ENCODE measurements around the gene SCFD2.
"Not testable (repeated sequence)": the region's sequence is repeated elsewhere in the genome, so short reads cannot be mapped to it uniquely, and the experiment has no call there.

Gene SCFD2

GRCh38 chr4:52840531-52841370, 525.1 kb downstream of the SCFD2 start:
- no peak for DNase-seq

- no peak for DNase-seq
Measured at GRCh38 chr4:52838729-52839586, 526.9 kb downstream of the SCFD2 start.

GRCh38 chr4:52837716-52838558, 527.9 kb downstream of the SCFD2 start:
- DNase-seq, result no peak

GRCh38 chr4:52836678-52837077, 529.2 kb downstream of the SCFD2 start:
- DNase-seq, result no peak

GRCh38 chr4:52836120-52836519, 529.7 kb downstream of the SCFD2 start:
- no peak for DNase-seq

- not testable (repeated sequence) for DNase-seq
Measured at GRCh38 chr4:52834641-52835456, 531.0 kb downstream of the SCFD2 start.

- no peak for DNase-seq
Measured at GRCh38 chr4:52833941-52834525, 531.8 kb downstream of the SCFD2 start.

GRCh38 chr4:52825460-52826090, 540.3 kb downstream of the SCFD2 start:
- no peak for DNase-seq

- no peak for DNase-seq
Measured at GRCh38 chr4:52824603-52825459, 541.0 kb downstream of the SCFD2 start.

- DNase-seq, result no peak
Measured at GRCh38 chr4:52824270-52824602, 541.6 kb downstream of the SCFD2 start.

GRCh38 chr4:52823702-52824092, 542.2 kb downstream of the SCFD2 start:
- DNase-seq, result no peak
